HG02973 (cell line): ENCODE measurements around the gene ARHGEF38.
"Not testable (repeated sequence)": the region's sequence is repeated elsewhere in the genome, so short reads cannot be mapped to it uniquely, and the experiment has no call there.

ENCODE experiments used
- ATAC-seq: cut with Tn5 transposase; IDR thresholded peaks from one replicate; pipeline ENCODE4 v1.9.1; 2021; ENCODE audit warnings: moderate library complexity; ENCODE audit not compliant: unreplicated experiment

Gene ARHGEF38

DNA sequence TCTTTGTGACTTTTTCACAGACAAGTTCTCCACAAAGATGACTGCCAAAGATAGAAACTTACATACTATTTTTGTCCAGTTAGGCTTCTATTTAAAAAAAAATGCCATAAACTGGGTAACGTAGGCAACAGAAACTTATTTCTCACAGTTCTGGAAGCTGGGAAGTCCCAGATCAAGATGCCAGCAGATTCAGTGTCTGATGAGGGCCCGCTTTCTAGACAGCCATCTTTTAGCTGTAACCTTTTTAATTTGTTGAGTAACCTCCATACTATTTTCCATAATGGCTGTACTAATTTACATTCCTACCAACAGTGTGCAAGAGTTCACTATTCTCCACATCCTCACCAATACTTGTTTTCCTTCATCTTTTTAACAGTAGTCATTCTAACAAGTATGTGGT is 55.5 kb downstream of the ARHGEF38 start:
- ATAC-seq = no peak

DNA sequence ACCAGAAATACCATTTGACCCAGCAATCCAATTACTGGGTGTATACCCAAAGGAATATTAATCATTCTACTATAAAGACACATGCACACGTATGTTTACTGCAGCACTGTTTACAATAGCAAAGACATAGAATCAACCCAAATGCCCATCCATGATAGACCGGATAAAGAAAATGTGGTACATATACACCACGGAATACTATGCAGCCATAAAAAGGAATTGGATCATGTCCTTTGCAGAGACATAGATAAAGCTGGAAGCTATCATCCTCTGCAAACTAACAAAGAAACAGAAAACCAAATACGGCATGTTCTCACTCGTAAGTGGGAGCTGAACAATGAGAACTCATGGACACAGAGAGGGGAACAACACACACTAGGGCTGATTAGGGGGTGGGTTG is 57.4 kb downstream of the ARHGEF38 start:
- ATAC-seq = not testable (repeated sequence)

DNA sequence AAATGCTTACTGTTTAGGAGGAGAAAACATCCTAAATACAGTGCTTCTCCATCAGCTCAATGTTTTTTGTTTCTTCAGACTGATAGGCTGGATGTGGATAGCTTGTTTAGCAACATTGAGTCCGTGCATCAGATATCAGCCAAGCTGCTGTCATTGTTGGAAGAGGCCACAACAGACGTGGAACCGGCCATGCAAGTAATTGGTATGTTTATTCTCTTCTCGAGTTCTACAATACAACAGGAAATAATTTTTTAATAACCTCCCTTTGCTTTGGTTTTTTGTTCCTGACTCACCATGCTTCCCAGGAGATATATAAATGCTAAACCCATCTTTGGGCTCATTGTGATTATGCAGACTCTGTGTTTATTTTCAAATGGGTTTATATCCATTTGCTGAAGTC is 60.9 kb downstream of the ARHGEF38 start:
- no peak for ATAC-seq

DNA sequence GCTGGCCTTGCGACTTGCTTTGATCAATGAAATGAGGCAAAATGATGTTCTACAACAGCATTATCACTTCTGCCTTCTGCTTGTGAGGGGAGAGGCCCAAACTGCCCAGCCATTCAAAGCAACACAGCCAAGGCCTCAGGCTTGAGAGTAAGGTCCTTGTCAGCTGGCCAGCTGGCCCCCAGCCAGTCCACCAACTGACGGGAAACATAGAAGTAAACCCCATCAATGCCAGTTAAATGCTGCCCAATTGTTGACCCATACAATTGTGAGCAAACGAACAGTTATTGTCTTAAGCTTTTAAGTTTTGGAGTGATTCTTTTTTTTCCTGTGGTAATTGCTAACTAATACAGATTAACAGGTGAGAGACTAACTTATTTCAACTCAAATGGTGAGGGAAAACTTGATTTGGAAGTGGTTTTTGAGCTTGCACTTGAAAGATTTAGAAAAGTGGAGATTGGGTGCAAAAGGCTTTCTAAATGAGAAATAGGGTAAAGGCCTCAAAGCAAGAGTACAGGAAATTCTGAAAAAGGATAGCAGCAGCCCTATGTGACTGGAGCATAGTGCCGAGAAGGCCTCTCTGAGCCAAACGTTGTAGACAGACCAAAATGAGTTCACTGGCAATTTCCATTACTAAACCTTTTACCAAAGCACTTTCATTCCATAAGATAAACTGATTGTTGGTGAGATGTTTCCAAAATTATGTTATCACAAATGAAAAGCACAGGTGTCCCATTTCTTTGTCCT is 66.9 kb downstream of the ARHGEF38 start:
- no peak for ATAC-seq

DNA sequence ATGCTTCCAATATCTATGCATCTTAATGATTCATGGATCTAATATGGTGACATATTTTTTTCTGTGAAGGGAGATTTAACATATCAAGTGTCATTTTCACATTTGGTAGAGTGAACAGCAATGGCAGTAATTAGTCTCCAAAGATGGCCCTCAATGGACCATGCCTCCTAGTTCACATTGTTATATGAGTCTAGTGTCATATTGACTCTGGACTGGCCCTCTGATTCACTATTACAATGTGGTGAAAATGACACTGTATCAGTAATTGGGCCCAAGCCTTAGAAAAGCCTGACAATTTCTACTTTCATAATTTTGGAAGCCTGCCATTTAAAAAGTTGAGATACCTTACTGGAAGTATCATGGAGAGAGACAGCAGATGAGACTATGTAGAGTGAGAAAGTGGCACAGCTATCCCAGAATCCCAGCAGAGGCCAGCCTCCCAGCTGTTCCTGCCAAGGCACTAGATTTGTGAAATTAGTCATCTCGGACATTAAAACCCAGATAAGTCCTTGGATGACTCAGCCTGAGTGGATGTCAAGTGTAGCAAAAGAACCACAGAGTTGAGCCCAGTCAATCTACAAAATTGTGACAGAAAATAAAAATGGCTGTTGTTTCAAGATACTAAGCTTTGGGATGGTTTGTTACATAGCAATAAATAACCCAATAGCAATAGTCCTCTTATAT is 68.4 kb downstream of the ARHGEF38 start:
- ATAC-seq = no peak

DNA sequence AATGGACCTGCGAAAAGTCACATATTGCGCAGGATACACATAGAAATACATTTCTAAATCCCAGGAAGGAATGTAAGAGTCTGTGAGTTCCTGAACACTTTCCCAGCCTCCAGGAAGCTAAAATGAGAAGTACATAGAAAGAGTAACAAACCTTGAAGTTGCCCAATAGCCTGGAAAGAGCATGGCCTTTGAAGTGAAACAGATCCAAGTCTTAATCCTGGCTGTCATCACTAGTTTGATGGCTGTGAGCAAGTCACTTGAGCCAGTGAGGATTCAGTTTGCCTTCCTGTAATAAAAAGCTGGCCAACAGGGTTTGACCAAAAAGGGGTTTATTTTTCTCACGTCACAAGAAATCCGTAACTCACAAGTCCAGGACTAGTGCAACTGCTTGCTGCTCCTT is 69.8 kb downstream of the ARHGEF38 start:
- no peak for ATAC-seq

DNA sequence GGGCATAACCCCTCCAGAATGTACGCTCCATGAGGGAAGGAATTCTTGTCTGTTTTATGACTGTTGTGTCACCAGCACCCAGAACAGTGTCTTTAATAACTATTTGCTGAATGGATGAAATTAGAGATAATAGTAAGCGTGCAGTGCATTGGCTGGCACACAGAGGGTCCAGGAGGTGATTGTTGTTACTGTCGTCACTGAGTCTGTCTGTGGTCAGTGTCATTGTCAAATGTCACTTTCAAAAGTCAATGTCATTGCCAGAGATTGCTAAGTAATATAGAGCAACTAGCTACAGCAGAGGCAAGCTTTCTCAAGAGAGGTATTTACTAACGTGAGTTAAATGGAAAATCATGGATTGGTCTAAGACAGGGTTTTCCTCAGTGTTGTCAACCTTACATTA is 70.7 kb downstream of the ARHGEF38 start:
- ATAC-seq = no peak

DNA sequence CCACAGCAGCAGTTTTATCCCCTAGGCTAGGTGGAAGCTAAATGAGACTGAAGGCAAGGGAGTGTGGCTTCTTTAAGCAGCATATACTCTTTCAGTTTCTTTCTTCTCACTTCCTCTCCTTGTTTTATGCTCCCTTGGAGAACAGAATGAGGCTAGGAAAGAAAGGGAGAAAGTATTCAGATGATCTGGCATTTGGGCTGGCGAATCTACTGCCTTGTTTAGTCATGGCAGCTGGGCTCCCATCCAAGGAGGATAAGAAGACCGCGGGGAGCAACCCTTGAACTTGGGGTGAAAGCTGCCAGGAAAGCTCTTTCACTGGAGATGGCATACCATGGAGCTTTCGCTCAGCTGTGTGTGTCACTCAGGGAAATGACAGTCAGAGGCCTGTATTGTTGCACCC is 72.1 kb downstream of the ARHGEF38 start:
- peak; percentile 55 for ATAC-seq

DNA sequence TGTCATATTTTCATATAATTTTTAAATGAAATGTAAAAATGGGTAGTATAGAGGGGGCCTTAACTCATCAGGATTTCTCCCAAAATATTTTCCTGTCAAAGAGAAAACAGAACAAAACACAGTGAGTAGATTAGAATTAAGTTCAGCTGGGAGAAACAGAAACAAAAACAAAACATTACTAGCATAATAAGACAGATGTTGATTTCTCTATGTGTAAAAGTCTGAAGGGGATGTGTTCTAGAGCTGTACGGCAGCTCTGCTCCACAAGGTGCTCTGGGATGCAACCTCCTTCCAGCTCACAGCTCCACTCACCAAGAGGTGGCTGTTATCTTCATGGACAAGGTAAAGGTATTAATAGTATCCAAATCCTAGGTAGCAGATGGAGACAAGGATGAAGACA is 72.8 kb downstream of the ARHGEF38 start:
- ATAC-seq = no peak

DNA sequence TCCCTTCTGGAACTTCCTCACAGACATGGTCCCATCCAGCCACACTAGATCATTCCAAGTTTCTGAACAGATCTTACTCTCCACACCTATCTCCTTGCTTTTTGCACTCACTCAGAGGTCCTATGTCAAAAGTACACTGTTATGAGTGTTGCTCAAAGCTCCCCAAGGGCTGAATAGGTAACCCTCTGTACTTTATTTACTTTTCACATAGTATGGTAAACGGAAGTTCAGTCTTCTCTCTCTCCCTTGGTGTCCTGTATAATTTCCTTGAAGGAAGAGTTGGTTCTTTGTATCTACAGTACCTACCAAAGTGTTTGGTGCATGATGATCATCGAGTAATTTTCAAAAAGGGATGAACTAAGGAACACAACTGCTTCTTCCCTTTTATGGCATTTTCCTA is 74.4 kb downstream of the ARHGEF38 start:
- ATAC-seq = no peak

DNA sequence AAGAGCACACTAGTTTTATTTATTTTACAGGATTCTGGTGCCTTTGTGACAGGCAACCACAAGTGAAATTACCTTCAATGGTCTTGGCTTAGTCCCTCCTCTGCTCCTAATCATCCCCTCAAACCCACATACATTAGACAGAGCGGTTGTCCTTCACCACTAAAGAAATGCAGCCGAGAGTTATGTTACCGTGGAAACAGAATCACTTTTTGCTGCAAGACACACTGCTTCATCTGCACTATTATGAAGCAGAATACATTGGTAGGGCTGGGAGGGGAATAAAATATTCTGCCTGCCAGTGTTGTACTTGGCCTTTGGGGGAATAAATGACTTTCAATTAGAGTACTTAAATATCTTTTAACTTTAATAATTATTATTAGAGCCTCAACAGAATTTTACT is 75.2 kb downstream of the ARHGEF38 start:
- no peak for ATAC-seq

DNA sequence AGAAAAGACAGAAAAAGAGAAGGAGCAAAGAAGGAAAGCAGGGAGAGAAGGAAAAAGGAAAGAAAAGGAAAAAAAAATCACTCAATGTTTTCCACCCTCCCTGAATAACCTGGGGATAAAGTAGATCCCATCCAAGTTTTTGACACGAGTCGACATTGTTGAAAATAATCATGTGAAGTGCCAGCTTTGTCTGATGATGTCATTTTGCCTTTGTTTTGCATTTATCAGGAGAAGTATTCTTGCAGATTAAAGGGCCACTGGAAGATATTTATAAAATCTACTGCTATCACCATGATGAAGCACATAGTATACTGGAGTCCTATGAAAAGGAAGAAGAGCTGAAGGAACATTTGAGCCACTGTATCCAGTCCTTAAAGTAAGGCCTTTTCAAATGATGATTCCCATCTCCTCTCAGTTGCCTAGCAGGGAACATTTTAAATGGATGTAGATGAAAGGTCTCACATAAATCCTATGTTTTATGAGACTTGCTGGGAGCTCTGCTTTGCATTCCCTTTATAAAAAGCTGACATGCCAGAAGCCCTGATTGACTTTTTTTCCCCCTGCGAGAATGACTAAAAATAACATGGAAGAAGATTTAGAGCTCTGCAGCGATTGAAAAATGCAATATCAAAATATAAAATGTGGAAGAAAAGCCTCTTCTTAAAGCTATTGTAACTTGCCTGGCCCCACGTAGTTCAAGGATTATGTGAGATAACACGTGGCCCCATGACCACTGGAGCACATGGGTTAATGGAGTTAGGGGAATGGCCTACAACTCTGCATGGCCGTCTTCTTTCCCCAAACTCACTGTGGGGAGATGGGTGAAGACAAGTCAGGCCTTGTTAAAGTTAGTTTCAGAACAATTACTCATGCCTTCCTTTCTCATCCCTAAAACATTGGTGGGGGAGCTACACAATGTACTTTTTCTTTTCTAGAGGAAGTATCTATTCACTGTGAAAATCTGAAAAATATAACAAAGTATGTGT is 78.5 kb downstream of the ARHGEF38 start:
- ATAC-seq = no peak

DNA sequence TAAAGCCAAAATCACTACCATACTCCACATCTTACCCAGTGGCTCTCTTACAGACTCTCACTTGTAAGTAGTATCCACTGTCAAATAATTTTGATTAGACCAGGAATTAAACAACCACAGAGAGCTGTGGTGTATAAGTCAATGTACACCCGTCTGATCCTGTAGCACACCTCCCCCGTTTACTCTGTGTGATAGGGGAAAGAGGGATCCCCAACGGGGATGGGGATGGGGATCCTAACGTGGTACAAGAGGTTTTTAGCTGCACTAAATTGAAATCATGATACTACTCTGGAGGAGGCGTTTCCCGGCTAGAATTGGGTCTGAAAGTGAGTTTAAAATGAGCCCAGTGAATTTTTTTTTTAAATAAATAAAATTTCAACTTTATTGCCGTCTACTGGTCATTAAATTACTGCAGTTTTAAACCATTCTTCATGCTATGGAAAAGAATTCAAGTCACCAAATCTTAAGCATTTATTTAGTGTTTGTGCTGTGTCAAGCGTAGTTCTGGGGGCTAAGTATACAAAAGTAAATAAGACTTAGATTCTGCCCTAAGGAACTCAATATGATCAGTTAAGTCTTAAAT is 79.5 kb downstream of the ARHGEF38 start:
- ATAC-seq = no peak

DNA sequence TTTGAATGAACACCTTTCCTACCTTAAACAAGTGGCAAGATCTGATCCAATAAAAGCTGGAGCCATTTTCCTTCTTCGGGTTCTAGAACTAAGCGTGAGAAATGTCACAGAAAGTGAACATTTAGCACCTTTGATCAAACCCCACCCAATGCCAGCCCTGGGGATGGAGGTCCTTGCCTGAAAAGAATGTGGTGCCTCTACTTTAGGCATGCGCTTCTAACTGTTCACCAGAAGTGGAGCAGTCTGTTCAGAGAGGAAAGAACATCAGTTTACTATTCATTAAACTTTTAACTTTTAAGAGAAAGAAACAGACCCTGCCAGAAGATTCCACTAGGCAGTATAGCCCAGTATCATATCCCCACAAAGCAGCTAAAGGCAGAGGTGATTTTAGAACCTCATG is 80.2 kb downstream of the ARHGEF38 start:
- ATAC-seq = no peak

DNA sequence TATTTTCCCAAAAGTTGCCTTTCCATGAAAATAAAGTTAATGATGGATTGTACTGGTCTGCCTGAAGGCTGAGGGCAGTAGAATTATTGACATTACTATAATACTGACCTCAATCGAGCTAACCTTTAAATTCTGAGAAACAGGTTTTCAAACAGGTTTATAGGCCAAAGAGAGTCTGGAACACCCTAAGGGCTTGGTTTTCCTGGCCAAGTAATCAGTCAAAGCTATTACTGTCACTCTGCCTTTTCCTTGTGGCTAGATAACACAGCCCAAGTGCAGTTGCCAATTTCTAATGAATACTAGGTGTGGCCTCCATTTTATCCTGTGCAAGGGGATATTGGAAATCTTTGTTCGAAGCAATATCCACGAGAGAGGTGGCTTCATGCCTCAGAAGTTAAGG is 80.8 kb downstream of the ARHGEF38 start:
- no peak for ATAC-seq

DNA sequence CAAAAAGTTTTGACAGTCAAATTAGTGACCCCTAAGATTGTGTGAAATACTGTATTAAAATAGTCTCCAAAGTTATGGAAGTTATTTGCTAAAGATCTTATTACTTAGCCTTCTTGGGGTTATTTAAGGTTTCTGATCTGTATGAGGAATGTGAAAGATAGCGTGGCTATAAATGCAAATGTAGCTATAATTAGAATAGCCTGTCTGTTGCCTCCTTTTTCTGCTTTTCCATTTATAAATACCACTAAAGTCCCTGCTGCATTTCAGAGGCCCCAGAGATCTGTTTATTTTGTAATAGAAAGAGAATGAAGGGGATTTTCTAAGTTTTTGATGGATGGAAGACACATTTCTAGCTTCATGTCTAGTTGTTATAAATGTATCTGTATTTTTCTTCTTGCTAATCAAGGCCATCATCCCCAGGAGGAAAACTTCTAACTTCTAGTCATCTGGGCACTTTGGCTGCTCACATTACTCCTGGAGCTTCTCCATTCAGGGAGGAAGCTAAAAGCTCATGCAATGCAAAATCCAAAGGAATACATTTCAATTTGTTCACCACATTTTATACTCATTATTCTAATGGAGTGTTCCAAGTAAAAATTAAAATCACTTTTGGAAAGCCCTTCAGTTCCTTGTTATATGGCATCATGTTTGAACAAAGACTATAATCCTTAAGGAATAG is 82.1 kb downstream of the ARHGEF38 start:
- no peak for ATAC-seq

DNA sequence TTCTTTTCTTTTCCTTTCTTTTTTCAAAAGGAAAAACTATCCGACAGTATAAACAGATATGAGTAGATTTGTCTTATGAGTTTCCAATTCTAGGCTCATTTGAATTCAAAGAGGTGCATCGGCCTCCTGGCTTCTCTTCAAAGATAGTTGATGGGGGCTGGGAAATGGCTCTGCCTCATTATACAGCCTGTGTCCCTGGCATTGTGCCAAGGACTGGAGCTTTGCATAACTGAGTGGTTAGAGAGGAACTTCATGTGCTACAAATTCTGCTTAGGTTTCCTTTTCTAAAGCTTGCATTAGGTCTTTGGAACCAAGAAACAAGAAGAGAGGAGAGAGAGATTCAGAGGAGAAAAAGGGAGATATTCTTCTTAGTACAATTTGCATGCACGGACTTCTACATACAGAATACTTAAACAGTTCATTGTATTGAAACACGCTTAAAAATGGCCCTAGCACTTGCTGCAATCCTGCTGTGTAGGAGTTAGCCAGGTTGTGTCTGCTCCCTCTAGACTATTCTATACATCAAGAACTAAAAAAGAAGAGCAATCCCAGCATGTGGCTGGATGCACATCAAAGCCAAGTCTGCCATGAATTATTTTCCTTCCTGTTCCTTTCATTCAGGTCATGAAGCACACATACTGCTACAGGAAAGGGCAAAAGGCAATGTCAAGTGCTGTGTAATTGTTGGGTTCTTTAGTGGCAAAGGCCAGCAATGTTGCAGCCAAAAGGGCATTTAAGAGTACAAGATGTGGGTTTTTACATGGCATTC is 85.2 kb downstream of the ARHGEF38 start:
- ATAC-seq = peak; percentile 82

DNA sequence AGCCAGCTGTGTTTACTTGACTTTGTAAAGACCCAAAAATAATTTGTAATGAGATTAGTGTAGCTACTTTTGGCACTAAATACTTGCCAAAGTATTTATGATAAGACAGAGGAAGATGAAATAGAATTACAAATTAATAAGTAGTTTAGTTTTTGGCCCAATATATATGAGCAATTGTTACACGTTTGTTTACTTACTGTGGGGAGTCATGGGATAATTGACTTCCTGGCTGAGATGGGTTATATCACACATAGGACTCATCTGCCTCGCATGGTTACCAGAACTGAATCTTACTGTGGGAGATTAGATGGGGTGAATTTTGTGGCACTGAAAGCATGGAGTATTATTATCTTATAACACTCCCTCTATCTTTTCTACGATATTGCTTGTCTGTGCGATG is 89.4 kb downstream of the ARHGEF38 start:
- ATAC-seq = no peak

DNA sequence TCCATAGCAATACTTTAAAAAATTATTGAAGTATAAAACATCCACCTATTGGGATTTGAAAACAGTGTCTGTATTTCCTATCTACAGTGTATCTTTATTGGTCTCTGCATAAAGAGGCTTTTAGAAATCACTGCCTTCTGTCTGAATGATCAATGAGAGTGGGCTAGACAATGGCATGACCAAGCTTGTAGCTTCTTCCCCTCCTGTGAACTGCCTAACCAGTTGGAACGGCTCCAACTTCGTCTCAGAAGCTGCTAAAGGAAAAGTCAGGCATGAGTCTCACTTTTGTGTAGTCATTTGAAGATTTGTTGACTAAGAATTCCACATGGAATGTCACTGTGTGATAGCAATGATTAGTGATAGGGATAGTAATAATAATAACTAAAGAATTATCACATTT is 91.8 kb downstream of the ARHGEF38 start:
- no peak for ATAC-seq

DNA sequence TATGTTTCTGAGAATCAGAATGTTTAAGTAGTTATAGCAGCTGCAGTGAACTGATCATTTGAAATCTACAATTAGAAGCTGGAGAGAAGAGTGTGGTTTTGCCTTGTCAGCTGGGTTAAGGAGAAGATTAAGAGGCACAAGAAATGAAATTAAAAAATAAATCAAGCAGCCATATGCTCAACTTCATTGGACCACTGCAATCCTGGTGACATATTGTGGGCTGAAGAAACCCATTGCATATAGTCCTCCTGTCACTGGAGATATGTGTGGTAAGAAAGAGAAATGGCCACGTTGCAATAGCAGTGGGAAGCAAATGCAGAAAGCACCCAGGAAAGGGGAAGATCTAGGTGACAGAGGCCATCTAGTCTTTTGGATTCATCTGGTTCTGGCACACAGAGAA is 93.0 kb downstream of the ARHGEF38 start:
- ATAC-seq = no peak
